GM12892 (cell line): ENCODE data around the gene CAMKMT.

ENCODE experiments used
- POLR2A ChIP-seq: IDR thresholded peaks from 2 replicates; pipeline ENCODE4 v1.6.1; 2011; ENCODE audit warnings: low read depth, low read length, control low read depth
- POLR2AphosphoS5 ChIP-seq: IDR thresholded peaks from 2 replicates; pipeline ENCODE4 v1.6.1; 2011; ENCODE audit warnings: low read depth, low read length, control low read depth
- TAF1 ChIP-seq: IDR thresholded peaks from 2 replicates; pipeline ENCODE4 v1.6.1; 2011; ENCODE audit warnings: low read depth, mild to moderate bottlenecking, control low read depth, low read length, borderline replicate concordance

GRCh38 chr2:44821500-44821899 is 459.8 kb downstream of the CAMKMT start:
- no peak for TF ChIP-seq POLR2A
- no peak for TF ChIP-seq POLR2AphosphoS5
- TF ChIP-seq TAF1: no peak
